Keratinocyte (primary cell): ENCODE data around the gene USP48. TPM values are rescaled to one million over a fixed set of nuclear protein-coding genes. Genes with fewer than 3 reads are reported as not detected.

Experiments
- DNase-seq: peaks from one replicate; pipeline ENCODE4 v3.0.0-alpha.2; 2011; ENCODE audit warnings: low read depth, missing footprints, low spot score
- FAIRE-seq: peaks from 2 replicates; lab custom pipeline; 2011; peaks lifted over from hg19 to GRCh38; lab: Jason Lieb, UNC
- H2AFZ ChIP-seq: 2 replicates; pipeline ENCODE4 v1.6.0; 2012; ENCODE audit warnings: low read length, control low read depth, inconsistent platforms; ENCODE audit not compliant: control insufficient read depth
- H3K27ac ChIP-seq: 2 replicates; pipeline ENCODE4 v1.5.1; 2011; ENCODE audit warnings: low read length; ENCODE audit not compliant: control insufficient read depth, insufficient read depth
- H3K27me3 ChIP-seq: 3 replicates; pipeline ENCODE4 v1.6.0; 2011; ENCODE audit warnings: low read length; ENCODE audit not compliant: control insufficient read depth, insufficient read depth; ENCODE audit errors: extremely low read depth
- H3K36me3 ChIP-seq, 2 experiments: 2 replicates in 1 of 2; 3 replicates in 1 of 2; pipeline ENCODE4 v1.5.1; 2011; ENCODE audit warnings: low read length in 2 of 2, mild to moderate bottlenecking in 1 of 2; ENCODE audit not compliant: control insufficient read depth in 2 of 2, insufficient read depth in 2 of 2; ENCODE audit errors: extremely low read depth in 1 of 2
- H3K4me1 ChIP-seq: 3 replicates; pipeline ENCODE4 v1.5.1; 2011; ENCODE audit warnings: low read length; ENCODE audit not compliant: control insufficient read depth, insufficient read depth; ENCODE audit errors: extremely low read depth
- H3K4me2 ChIP-seq: 3 replicates; pipeline ENCODE4 v1.6.0; 2011; ENCODE audit warnings: low read depth, low read length; ENCODE audit not compliant: control insufficient read depth, insufficient read depth; ENCODE audit errors: extremely low read depth
- H3K4me3 ChIP-seq, 3 experiments: fragments of 200-600 bp in 1 of 3; sonication (generic) in 1 of 3; 2 replicates in 2 of 3; 3 replicates in 1 of 3; pipeline ENCODE4 v1.5.1; 2011 to 2016; ENCODE audit warnings: low read length in 3 of 3, mild to moderate bottlenecking in 3 of 3, control low read depth in 2 of 3, inconsistent platforms in 1 of 3, low read depth in 1 of 3, mixed read lengths in 1 of 3, mixed run types in 1 of 3, moderate library complexity in 1 of 3; ENCODE audit not compliant: control insufficient read depth in 2 of 3, insufficient read depth in 2 of 3; ENCODE audit errors: extremely low read depth in 1 of 3
- H3K79me2 ChIP-seq: 2 replicates; pipeline ENCODE4 v1.6.0; 2012; ENCODE audit warnings: low read length; ENCODE audit not compliant: control insufficient read depth, insufficient read depth
- H3K9ac ChIP-seq: 3 replicates; pipeline ENCODE4 v1.6.0; 2011; ENCODE audit warnings: low read length; ENCODE audit not compliant: control insufficient read depth, insufficient read depth; ENCODE audit errors: extremely low read depth
- H3K9me1 ChIP-seq: 3 replicates; pipeline ENCODE4 v1.6.0; 2011; ENCODE audit warnings: low read length; ENCODE audit not compliant: control insufficient read depth, insufficient read depth; ENCODE audit errors: extremely low read depth
- H3K9me3 ChIP-seq: 2 replicates; pipeline ENCODE4 v1.5.1; 2012; ENCODE audit warnings: low read depth, low read length; ENCODE audit not compliant: control insufficient read depth
- H4K20me1 ChIP-seq: 3 replicates; pipeline ENCODE4 v1.6.0; 2011; ENCODE audit warnings: low read length; ENCODE audit not compliant: control insufficient read depth, insufficient read depth; ENCODE audit errors: extremely low read depth
- CTCF ChIP-seq, 3 experiments: IDR thresholded peaks in 1 of 3; conservative IDR thresholded peaks in 1 of 3; optimal IDR thresholded peaks in 1 of 3; 2 replicates in 2 of 3; 3 replicates in 1 of 3; pipeline versions ENCODE3 to v1.5.1; 2011; ENCODE audit warnings: low read length in 3 of 3, mild to moderate bottlenecking in 3 of 3, moderate library complexity in 2 of 3, control low read depth in 1 of 3, inconsistent platforms in 1 of 3; ENCODE audit not compliant: insufficient read depth in 2 of 3; ENCODE audit errors: extremely low read depth in 1 of 3
- EZH2 ChIP-seq: IDR thresholded peaks from one replicate; pipeline ENCODE4 v1.6.1; 2012; ENCODE audit warnings: inconsistent platforms, mild to moderate bottlenecking, low read length, moderate library complexity
- dilution Hi-C: fragments of 300-500 bp; cut with MboI; formaldehyde crosslinking; loops from one replicate; pipeline ENCODE4 v1.7.0; 2020; ENCODE audit warnings: low sequenced_read_pairs; ENCODE audit not compliant: extremely low pct_ligation_motif_present
- polyA plus RNA-seq, 5 experiments: library from polyadenylated mRNA; depleted of rRNA in 3 of 5; stranded (reverse) in 3 of 5; stranded (forward) in 1 of 5; unstranded in 1 of 5; fragments of >200 nt; gene quantifications; 1 replicate in 1 of 5; 2 replicates in 3 of 5; 3 replicates in 1 of 5; pipeline versions ENCODE4 v1.2.1 to v1.2.3, GENCODE V29; 2011 to 2012; ENCODE audit warnings: missing spikeins in 2 of 5, low read depth in 1 of 5, low replicate concordance in 1 of 5

The USP48 gene
- polyA plus RNA-seq, 1 donor (not counting 4 experiments of a cell fraction or from before 2014, with no cell fraction given) = 33.0 TPM

GRCh38 chr1:21707891-21708290 is 75.1 kb downstream of the USP48 start:
- Histone ChIP-seq H3K27ac (no peak overlapping the region), H3K36me3 (peaks cover 12 to 19% of the 10 kb centered on the region in 2 experiments), H3K4me1 (no peaks in the 10 kb centered on the region), H2AFZ (no peak overlapping the region), H3K27me3 (no peaks in the 10 kb centered on the region), H3K79me2 (no peaks in the 10 kb centered on the region), H4K20me1 (no peaks in the 10 kb centered on the region), H3K4me2 (no peak overlapping the region), H3K4me3 (no peak overlapping the region), H3K9me1 (no peaks in the 10 kb centered on the region), H3K9me3 (no peaks in the 10 kb centered on the region), H3K9ac (no peak overlapping the region)
- TF ChIP-seq EZH2 = no peak
- DNase-seq (no peak), FAIRE-seq (no peak)
- dilution Hi-C loops = no loop called here

- Histone ChIP-seq H3K4me1 (no peaks in the 10 kb centered on the region), H4K20me1 (no peaks in the 10 kb centered on the region), H3K36me3 (peaks cover 16 to 19% of the 10 kb centered on the region in 2 experiments), H3K4me2 (no peak overlapping the region), H3K79me2 (no peaks in the 10 kb centered on the region), H2AFZ (no peak overlapping the region), H3K9me1 (no peaks in the 10 kb centered on the region), H3K27ac (no peak overlapping the region), H3K9me3 (no peaks in the 10 kb centered on the region), H3K4me3 (no peak overlapping the region), H3K9ac (no peak overlapping the region), H3K27me3 (no peaks in the 10 kb centered on the region)
- TF ChIP-seq EZH2 (no peak), CTCF (optimal IDR thresholded peaks at IDR 0.05 in 1 of 3, IDR thresholded peaks at IDR 0.05 in 1 of 3, conservative IDR thresholded peaks at IDR 0.05 in 1 of 3; ENCODE audit: extremely low read depth in 1 of 3, insufficient read depth in 2 of 3, low read length in 3 of 3) (no peak)
- DNase-seq (no peak), FAIRE-seq (no peak)
- dilution Hi-C loops = no loop called here
These were observed 75.7 kb downstream of the USP48 start for GRCh38 chr1:21707086-21707840.
